Ovary (tissue), 3 donors: ENCODE measurements around the gene TTC23.

Experiments used
- CTCF ChIP-seq, 3 donors: fragments of 450-650 bp in 2 of 3; fragments of 200-600 bp in 1 of 3; IDR thresholded peaks; one replicate each; pipeline versions ENCODE4 v1.5.1 to v1.8.0; 2016 to 2022; ENCODE audit warnings: antibody characterized with exemption in 3 of 3, mild to moderate bottlenecking in 1 of 3
- EP300 ChIP-seq: sonication (generic); formaldehyde crosslinking; IDR thresholded peaks from one replicate; pipeline ENCODE4 v1.6.1; 2017; ENCODE audit warnings: antibody characterized with exemption
- POLR2A ChIP-seq: fragments of 450-650 bp; IDR thresholded peaks from one replicate; pipeline ENCODE4 v1.6.1; 2017; ENCODE audit warnings: antibody characterized with exemption, mild to moderate bottlenecking, moderate library complexity
- donor health status: DM: no; HTN: no; CAD: no.

DNA sequence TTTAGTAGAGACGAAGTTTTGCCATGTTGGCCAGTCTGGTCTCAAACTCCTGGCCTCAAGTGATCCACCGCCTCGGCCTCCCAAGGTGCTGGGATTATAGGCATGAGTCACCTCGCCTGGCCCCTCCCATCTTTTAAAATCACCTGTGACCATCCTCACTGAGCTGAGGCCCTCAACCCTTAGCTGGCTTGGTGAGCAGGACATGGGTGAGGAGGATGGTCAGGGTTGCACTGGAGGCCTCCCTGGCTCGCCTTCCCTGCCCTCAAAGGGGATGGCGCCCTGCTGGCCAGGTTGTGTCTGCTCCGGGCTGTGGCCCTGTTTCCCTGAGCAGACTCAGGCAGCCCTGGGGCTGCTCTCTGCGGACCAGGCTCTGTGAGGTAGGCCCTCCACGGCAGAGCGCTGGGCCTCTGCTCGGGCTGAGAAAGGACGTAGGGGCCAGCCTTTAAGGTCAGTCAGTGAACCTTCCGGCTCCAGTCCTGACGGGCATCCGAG lies 110.8 kb downstream of the TTC23 start:
- TF ChIP-seq POLR2A: no peak
- no peak for TF ChIP-seq CTCF (IDR thresholded peaks at IDR 0.05)
- TF ChIP-seq EP300: no peak
